Measurements from ENCODE around the gene KASH5.
"Not testable (repeated sequence)": the region's sequence is repeated elsewhere in the genome, so short reads cannot be mapped to it uniquely, and the experiment has no call there.

KASH5 gene

GRCh38 chr19:49450405-49450804, 62.4 kb downstream of the KASH5 start:
- H3K4me3 Mint-ChIP-seq: peak overlapping the region; percentile 99

DNA sequence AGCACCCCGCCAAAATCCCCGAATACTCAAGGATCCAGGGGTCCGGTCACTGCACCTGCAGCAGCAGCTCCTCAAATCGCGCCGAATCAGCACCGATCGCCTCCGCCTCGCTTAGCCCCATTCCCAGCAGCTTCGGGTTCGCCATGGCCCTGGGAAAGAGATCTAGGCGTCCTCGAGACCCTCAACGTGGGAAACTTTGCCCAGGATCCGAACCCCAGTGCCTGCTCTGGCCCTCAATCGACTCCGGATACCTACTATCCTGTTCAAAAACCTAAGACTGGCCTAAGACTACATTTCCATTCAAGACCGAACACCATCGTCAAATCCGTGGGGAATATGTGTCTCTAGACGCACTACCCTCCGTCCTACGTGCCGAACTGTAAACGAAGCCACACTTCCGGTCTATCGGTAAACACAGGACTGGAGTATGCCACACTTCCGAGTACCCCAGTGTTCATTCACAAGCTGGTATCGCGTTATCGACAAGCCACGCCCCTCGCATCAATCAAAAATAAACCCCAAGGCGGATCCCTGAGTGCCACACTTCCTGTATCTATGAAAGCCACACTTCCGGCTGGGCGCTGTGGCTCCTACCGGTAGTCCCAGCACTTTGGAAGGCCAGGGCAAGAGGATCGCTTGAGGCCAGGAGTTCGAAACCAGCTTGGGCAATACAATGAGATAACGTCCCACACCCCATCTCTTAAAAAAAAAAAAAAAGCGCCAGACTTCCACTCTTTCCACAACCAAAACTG, 63.6 kb downstream of the KASH5 start, which contains the start of gene PIH1D1:
PIH1D1 (minus strand) TSS at position 385 of the 752 bp plus-strand sequence; CDS start at position 145, 240 bp downstream.
- H3K27ac Mint-ChIP-seq: peak within 1 kb of the TSS; percentile 100

More at GRCh38 chr19:49450405-49450804, 62.4 kb downstream of the KASH5 start:
- peaks cover 34% of the 10 kb centered on the region for H3K4me1 Mint-ChIP-seq (ENCODE audit: low read depth)
- no peak for DNase-seq (ENCODE audit: low spot score)
- H3K27me3 Mint-ChIP-seq (ENCODE audit: low read depth): no peaks in the 10 kb centered on the region
- no peaks in the 10 kb centered on the region for H3K9me3 Mint-ChIP-seq
- peaks cover 46% of the 10 kb centered on the region for H3K36me3 Mint-ChIP-seq (ENCODE audit: low read depth)
- peak overlapping the region; percentile 69 for H3K27ac Mint-ChIP-seq

DNA sequence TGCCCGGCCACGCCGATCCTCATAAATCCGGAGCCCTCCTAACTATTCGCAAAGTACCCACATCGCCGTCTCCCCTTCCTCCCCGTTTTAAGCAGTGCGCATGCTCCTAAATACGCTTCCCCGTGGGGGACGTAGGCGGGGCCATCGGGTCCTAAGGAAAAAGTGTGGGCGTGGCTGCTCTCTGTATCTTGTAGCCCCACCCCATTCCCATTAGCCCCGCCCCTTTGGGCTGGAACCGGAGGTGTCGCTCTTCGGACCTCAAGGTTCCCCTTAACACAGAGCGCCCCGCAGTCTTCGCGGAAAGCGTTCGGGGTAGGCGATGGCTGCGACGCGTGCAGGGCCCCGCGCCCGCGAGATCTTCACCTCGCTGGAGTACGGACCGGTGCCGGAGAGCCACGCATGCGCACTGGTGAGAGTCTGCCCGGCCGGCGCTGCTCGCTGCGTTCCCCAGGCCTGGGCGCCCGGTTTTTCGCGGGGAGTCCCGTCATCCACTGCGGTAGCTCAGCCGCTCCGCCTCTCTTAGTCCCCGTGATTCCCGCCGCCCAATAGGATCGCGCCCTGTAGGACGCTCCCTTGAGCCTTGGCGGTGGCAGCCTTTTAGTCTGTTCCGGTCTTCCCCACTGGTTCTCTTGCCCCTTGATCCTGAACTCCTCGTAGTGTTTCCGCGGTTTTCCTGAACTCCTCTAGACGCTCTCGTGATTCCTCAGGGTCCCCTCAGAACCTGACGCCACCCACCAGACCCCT, 65.1 kb downstream of the KASH5 start, which contains the start of gene ALDH16A1:
ALDH16A1 (plus strand) TSS at position 213 of the 744 bp plus-strand sequence; CDS start at position 320, 107 bp downstream.
- Mint-ChIP-seq H3K36me3 (ENCODE audit: low read depth) (peaks cover 39% of the 10 kb centered on the region), H3K27ac (peak within 1 kb of the TSS; percentile 100), H3K9me3 (no peaks in the 10 kb centered on the region), H3K4me1 (ENCODE audit: low read depth) (peaks cover 46% of the 10 kb centered on the region), H3K4me3 (peak within 1 kb of the TSS; percentile 99), H3K27me3 (ENCODE audit: low read depth) (no peaks in the 10 kb centered on the region)
- DNase-seq (ENCODE audit: low spot score): peak; percentile 98

More for the DNA sequence above, 63.6 kb downstream of the KASH5 start, which contains the start of gene PIH1D1:
- Mint-ChIP-seq H3K4me3 (peak within 1 kb of the TSS; percentile 99), H3K36me3 (ENCODE audit: low read depth) (peaks cover 46% of the 10 kb centered on the region), H3K4me1 (ENCODE audit: low read depth) (peaks cover 37% of the 10 kb centered on the region), H3K9me3 (no peaks in the 10 kb centered on the region), H3K27me3 (ENCODE audit: low read depth) (no peaks in the 10 kb centered on the region)
- peak; percentile 96 for DNase-seq (ENCODE audit: low spot score)

DNA sequence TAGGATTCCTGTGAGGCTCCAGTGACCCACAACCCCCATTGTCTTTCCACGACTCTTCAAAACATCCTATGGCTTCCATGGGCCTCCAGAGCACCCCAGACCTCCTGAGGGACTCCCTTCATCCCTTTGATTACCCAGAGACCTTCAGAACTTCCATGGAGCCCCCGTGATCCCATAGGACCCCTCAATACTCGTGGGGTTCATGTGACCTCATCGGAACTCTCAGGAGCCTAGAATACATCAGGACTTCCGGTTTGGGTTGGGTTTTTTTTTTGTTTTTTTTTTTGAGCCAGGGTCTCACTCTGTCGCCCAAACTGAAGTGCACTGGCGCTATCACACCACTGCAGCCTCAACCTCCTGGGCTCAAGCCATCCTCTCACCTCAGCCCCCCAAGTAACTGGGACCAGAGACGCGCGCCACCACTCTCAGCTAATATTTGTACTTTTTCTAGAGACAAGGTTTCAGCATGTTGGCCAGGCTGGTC, 65.8 kb downstream of the KASH5 start:
- peaks cover 41% of the 10 kb centered on the region for H3K4me1 Mint-ChIP-seq (ENCODE audit: low read depth)
- H3K4me3 Mint-ChIP-seq: peak overlapping the region; percentile 99

DNA sequence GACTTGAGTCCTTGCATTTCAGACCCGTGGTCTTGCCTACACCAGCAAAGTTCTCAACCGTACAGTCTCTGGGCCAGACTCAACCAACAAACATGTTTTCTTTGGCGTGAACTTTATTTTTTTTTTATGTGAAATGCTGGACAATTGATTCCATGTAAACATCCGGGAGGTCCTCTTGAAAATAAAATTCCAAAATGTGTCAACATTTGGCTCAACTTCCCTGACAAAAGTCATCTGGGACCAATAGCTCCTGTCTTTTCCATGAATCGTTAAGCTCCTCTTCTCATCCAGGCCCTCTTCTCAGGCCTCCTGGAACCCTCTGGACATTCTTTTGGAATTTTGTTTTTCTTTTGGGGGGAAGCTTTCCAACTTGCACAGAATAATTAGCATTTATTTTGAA, 67.7 kb downstream of the KASH5 start:
- H3K4me3 Mint-ChIP-seq: peak overlapping the region; percentile 34
- H3K4me1 Mint-ChIP-seq (ENCODE audit: low read depth): peaks cover 28% of the 10 kb centered on the region
- no peaks in the 10 kb centered on the region for H3K9me3 Mint-ChIP-seq
- no peak for DNase-seq (ENCODE audit: low spot score)
- no peaks in the 10 kb centered on the region for H3K27me3 Mint-ChIP-seq (ENCODE audit: low read depth)
- H3K27ac Mint-ChIP-seq: peak overlapping the region; percentile 63
- peaks cover 32% of the 10 kb centered on the region for H3K36me3 Mint-ChIP-seq (ENCODE audit: low read depth)

More for the DNA sequence above, 65.8 kb downstream of the KASH5 start:
- H3K27ac Mint-ChIP-seq: peak overlapping the region; percentile 100
- peaks cover 34% of the 10 kb centered on the region for H3K36me3 Mint-ChIP-seq (ENCODE audit: low read depth)
- no peak for DNase-seq (ENCODE audit: low spot score)
- H3K27me3 Mint-ChIP-seq (ENCODE audit: low read depth): no peaks in the 10 kb centered on the region
- no peaks in the 10 kb centered on the region for H3K9me3 Mint-ChIP-seq

- Mint-ChIP-seq H3K27ac (peak overlapping the region; percentile 63), H3K36me3 (ENCODE audit: low read depth) (peaks cover 30% of the 10 kb centered on the region), H3K9me3 (no peaks in the 10 kb centered on the region), H3K4me3 (peak overlapping the region; percentile 34), H3K27me3 (ENCODE audit: low read depth) (no peaks in the 10 kb centered on the region), H3K4me1 (ENCODE audit: low read depth) (peaks cover 28% of the 10 kb centered on the region)
- no peak for DNase-seq (ENCODE audit: low spot score)
These were observed 68.3 kb downstream of the KASH5 start for GRCh38 chr19:49456326-49456725.

DNA sequence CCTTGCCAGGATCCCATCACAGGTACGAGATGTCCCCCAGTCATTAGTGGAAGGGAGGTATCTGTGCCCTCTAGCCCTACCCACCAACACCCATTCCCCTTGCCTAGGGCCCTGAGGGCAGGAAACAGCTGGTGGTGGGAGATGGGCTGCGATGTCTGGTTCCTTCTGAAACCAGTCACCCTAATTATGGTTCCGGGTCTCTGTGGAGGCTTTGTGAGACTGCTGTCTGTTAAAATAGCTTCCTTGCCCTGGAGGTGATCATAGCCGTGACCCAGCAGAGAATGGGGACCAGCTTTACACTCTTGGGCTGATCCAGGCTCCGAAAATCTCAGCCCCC, 70.5 kb downstream of the KASH5 start:
- DNase-seq (ENCODE audit: low spot score): no peak
- H3K4me3 Mint-ChIP-seq: no peak overlapping the region
- no peak overlapping the region for H3K27ac Mint-ChIP-seq
- H3K27me3 Mint-ChIP-seq (ENCODE audit: low read depth): no peaks in the 10 kb centered on the region
- H3K9me3 Mint-ChIP-seq: no peaks in the 10 kb centered on the region
- peaks cover 26% of the 10 kb centered on the region for H3K36me3 Mint-ChIP-seq (ENCODE audit: low read depth)
- peaks cover 16% of the 10 kb centered on the region for H3K4me1 Mint-ChIP-seq (ENCODE audit: low read depth)

- H3K4me3 Mint-ChIP-seq: no peak overlapping the region
- peaks cover 13% of the 10 kb centered on the region for H3K4me1 Mint-ChIP-seq (ENCODE audit: low read depth)
- H3K27me3 Mint-ChIP-seq (ENCODE audit: low read depth): no peaks in the 10 kb centered on the region
- no peak for DNase-seq (ENCODE audit: low spot score)
- no peaks in the 10 kb centered on the region for H3K9me3 Mint-ChIP-seq
- peaks cover 26% of the 10 kb centered on the region for H3K36me3 Mint-ChIP-seq (ENCODE audit: low read depth)
- H3K27ac Mint-ChIP-seq: no peak overlapping the region
These were observed 71.3 kb downstream of the KASH5 start for GRCh38 chr19:49459388-49459787.

- not testable (repeated sequence) for DNase-seq (ENCODE audit: low spot score)
These were observed 73.1 kb downstream of the KASH5 start for GRCh38 chr19:49461130-49461529.

GRCh38 chr19:49461656-49462055, 73.6 kb downstream of the KASH5 start:
- DNase-seq (ENCODE audit: low spot score): no peak
- H3K36me3 Mint-ChIP-seq (ENCODE audit: low read depth): peaks cover 25% of the 10 kb centered on the region

More at GRCh38 chr19:49461130-49461529, 73.1 kb downstream of the KASH5 start:
- not testable (repeated sequence) for H3K4me3 Mint-ChIP-seq; H3K27me3 Mint-ChIP-seq (ENCODE audit: low read depth); H3K9me3 Mint-ChIP-seq; H3K27ac Mint-ChIP-seq; H3K4me1 Mint-ChIP-seq (ENCODE audit: low read depth)
- H3K36me3 Mint-ChIP-seq (ENCODE audit: low read depth): peaks cover 29% of the 10 kb centered on the region

DNA sequence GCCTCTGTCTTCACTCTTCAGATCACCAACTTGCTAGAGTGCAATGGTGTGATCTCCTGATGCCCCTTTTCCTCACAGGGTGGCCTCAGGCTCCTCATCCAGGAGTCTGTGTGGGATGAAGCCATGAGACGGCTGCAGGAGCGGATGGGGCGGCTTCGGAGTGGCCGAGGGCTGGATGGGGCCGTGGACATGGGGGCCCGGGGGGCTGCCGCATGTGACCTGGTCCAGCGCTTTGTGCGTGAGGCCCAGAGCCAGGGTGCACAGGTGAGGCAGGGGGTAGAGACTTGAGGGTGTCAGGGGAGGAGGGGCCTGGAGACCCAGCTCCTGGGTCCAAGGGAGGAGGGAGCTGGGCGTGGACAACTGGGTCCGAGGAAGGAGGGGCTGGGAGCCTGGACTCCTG, 74.4 kb downstream of the KASH5 start:
- DNase-seq (ENCODE audit: low spot score): no peak
- no peaks in the 10 kb centered on the region for H3K27me3 Mint-ChIP-seq (ENCODE audit: low read depth)

More at GRCh38 chr19:49461656-49462055, 73.6 kb downstream of the KASH5 start:
- Mint-ChIP-seq H3K4me3 (no peak overlapping the region), H3K4me1 (ENCODE audit: low read depth) (peaks cover 9% of the 10 kb centered on the region), H3K27ac (no peak overlapping the region), H3K9me3 (no peaks in the 10 kb centered on the region), H3K27me3 (ENCODE audit: low read depth) (no peaks in the 10 kb centered on the region)

GRCh38 chr19:49463960-49464740, 76.1 kb downstream of the KASH5 start:
- no peaks in the 10 kb centered on the region for H3K27me3 Mint-ChIP-seq (ENCODE audit: low read depth)
- peaks cover 4% of the 10 kb centered on the region for H3K4me1 Mint-ChIP-seq (ENCODE audit: low read depth)
- peaks cover 25% of the 10 kb centered on the region for H3K36me3 Mint-ChIP-seq (ENCODE audit: low read depth)
- H3K4me3 Mint-ChIP-seq: no peak overlapping the region
- no peaks in the 10 kb centered on the region for H3K9me3 Mint-ChIP-seq
- no peak overlapping the region for H3K27ac Mint-ChIP-seq
- DNase-seq (ENCODE audit: low spot score): no peak

More for the DNA sequence above, 74.4 kb downstream of the KASH5 start:
- H3K9me3 Mint-ChIP-seq: no peaks in the 10 kb centered on the region
- H3K4me1 Mint-ChIP-seq (ENCODE audit: low read depth): peaks cover 7% of the 10 kb centered on the region
- H3K27ac Mint-ChIP-seq: no peak overlapping the region
- H3K4me3 Mint-ChIP-seq: no peak overlapping the region
- H3K36me3 Mint-ChIP-seq (ENCODE audit: low read depth): peaks cover 21% of the 10 kb centered on the region

- Mint-ChIP-seq H3K4me3 (no peak overlapping the region), H3K4me1 (ENCODE audit: low read depth) (peaks cover 12% of the 10 kb centered on the region), H3K36me3 (ENCODE audit: low read depth) (peaks cover 18% of the 10 kb centered on the region), H3K27me3 (ENCODE audit: low read depth) (no peaks in the 10 kb centered on the region), H3K27ac (peak overlapping the region; percentile 20), H3K9me3 (no peaks in the 10 kb centered on the region)
- DNase-seq (ENCODE audit: low spot score): no peak
These were observed 77.3 kb downstream of the KASH5 start for GRCh38 chr19:49465371-49465770.

All from T-helper 2 cell treated with Interferon-gamma antibody and Interleukin-4, amounts not matched to agents 5 μg/mL and 100 μg/mL, for 36 hours (primary cell).